Daoy (cell line): ENCODE measurements around the gene PIK3R3. TPM values are rescaled to one million over a fixed set of nuclear protein-coding genes. Genes with fewer than 3 reads are reported as not detected.

Experiments used
- DNase-seq: peaks from one replicate; pipeline ENCODE4 v3.0.0-alpha.2; 2015; ENCODE audit warnings: low read depth
- total RNA-seq: library from RNA; depleted of rRNA; stranded (reverse); fragments of >200 nt; shearing (Covaris generic); gene quantifications from 2 replicates; pipeline ENCODE4 v1.2.3, GENCODE V29; 2014

PIK3R3 gene
- total RNA-seq, 1 experiment from 2014 or later: 17.7 TPM

DNA sequence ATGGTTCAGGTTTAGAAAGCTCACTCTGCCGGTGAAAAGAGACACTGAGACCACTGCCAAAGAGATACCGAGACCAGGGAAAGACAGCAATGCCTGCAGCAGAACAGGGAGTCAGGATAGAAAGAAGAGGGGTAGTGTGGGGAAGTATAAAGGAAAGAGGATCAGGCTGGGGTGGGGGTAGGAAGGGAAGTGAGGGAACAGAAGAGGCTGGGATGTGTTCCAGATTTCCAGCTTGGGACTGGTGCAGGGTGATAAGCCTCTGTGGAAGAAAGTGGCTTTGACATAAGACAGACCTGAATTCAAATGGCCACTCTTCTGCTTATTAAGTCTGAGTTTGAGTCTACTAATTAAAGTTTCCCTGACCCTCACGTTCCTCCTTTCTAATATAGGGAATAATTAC is 105.9 kb downstream of the PIK3R3 start:
- DNase-seq: no peak

DNA sequence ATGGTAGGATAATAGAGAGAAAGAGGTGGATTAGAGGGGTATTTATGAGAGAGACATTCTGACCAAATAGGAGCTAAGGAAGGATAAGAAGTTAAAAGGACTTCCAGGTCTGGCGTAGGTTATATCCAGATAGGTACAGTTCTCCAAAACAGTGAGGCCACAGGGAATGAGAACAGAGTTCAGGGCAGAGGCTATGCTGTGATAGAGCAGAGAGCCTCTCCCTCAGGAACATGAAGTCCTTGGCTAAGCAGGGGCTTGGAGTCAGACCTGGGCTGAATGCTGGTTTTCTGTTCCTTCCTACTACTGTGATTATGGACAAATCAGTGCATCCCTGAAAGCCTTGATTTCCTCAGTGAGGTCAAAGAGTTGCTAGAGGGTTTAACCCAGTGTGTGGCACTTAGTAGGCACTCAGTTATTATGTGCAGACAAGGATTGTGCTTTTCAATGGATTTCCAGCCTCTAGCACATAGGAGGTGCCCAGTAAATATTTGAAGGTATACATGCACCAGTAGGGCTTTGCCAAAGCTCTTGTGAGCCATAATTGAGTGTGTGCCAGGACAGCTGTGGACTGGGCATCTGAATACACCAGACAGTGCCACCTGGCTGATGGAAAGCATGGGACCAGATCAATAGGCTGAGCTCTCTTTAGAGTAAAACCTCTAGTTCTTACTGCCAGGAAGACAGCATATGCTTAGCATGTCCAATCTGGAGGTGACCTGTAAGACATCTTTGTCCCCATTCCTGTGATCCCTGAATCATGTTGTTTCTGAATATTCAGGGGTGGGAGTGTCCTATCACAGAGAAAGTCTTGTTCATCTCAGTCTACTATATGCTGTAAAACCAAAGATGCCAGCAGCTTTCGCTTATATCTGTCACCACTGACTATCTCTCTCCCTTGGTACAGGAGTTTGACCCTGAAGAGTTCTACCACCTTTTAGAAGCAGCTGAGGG is 111.1 kb downstream of the PIK3R3 start:
- no peak for DNase-seq

DNA sequence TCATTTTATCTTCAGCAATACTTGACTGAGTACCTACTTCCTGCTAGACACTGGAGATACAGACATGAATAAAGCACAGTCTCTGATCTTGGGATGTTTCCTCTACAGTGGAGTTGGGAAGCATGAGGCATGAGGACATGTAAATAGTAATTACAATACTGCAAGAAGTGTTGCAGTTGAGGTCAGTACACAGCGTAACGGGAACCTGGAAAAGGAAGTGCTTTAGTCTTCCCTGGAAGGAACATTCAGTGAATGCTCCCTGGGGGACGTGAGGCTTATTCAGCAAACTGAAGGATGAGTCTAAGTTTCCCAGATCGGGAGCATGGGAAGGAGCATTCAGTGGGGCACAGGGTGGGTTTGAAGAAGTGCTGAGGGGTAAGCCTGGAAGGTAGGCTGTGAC is 112.4 kb downstream of the PIK3R3 start:
- DNase-seq: no peak

DNA sequence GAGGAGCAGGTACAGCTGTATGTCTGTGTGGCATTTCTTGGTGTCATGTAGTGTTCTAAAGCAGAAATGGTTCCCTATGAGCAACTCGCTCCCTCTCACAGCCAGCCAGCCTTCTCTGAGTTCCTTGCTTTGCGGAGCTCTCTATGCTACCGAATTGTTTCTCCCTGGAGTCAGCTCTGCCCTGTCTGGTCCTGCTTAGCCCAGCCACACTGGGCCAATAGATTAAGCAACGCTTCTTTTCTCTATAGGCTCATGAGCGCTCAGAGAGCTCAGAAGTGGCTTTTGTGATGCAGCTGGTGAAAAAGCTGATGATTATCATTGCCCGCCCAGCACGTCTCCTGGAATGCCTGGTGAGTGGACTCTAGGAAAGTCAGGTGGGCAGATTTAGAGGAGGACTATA is 113.1 kb downstream of the PIK3R3 start:
- DNase-seq: no peak

DNA sequence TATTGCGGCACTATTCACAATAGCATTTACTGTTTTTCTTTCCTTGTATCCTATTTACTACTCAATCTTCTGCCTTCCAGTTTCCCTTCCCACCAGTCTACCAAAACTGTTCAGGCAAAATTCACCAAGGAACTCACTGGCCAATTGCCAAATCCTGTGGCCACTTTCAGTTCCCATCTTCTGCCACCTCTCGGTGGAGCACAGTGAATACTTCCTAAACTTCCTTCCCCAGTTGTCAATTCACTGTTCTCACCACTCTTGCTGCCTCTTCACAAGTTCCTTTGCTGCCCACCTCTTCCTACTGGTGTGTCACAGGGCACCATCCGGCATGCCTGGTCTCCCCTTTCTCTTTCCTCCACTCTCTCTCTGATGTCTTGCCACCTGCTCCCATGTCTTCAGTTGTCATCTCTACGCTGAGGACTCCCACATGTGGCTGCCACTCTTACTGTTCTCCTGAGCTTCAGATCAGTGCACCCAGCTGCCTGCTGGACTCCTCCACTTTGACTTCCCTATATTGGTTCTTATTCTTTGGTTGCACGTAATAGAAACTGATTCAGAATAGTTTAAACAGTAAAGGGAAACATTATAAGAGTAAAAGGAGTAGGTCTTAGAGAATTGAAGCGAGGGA is 114.4 kb downstream of the PIK3R3 start:
- no peak for DNase-seq

DNA sequence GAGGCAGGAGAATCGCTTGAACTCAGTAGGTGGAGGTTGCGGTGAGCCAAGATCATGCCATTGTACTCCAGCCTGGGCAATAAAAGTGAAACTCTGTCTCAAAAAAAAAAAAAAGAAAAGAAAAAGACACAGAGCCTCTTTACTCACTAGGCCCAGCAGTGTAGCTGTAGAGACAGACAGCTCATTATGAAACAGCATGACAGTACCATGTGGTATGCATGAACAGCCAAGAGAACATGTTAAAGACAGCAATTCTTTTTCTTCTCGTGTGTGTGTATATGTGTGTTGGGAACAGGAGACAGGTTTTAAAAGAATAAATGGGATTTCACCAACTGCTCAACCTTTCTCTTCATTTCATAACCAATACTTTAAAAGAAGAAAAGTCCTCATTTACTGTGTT is 118.8 kb downstream of the PIK3R3 start:
- DNase-seq: no peak

DNA sequence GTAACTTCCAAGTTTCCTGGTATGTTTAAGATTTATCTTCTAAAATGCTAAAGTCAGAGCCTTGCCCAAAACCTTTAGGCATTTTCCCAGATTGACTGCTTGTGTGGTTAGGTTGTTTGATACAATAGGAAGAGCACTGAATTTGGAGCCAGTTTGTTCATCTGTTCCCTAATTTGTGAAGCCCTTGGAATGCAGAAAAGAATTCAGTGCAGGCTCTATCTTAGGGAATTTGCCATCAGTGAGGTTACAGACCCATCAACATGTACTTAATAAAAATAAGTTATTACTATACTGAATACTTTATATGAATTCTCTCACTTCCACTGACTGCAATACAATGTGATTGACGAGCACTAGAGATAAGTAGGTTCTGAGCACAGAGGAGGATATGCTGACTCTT is 120.2 kb downstream of the PIK3R3 start:
- DNase-seq: no peak

DNA sequence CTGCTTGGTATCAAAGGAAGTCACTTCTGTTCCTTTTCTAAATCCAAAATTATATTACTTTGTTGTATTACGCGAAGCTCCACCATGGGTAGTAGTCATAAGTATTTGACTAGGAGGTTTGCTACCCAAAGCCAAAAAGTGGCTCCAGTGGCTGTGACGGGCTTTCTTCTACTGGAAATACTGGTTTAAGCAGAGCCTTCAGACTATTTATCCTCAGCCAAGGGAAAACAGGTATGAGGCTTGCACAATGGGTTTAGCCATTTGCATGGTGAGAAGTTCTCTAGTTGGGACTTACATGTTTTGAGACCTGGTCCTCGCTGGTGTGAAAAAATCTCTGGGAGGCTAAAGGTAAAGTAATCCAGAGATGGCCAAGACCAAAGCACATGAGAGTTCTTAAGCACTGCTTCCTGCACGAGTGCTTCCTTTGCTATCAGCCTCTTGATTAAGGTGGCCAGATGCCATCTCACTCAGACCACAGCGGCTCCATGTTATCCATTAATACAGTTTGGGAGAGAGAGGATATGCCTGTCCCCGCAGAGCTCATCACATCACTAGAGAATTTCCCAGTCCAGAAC is 121.2 kb downstream of the PIK3R3 start:
- DNase-seq: no peak

DNA sequence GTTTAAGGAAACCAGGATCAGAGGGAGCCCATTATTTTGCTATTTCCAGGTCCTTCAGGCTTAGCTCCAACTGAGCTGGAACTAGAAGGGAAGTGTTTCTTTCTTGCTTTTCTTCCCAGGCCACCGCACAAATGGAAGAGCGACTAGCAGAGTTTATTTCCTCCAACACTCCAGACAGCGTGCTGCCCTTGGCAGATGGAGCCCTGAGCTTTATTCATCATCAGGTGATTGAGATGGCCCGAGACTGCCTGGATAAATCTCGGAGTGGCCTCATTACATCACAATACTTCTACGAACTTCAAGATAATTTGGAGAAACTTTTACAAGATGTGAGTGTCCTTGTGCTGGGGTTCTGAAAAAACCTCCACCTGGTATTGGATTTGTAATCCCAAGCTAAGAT is 121.8 kb downstream of the PIK3R3 start:
- no peak for DNase-seq

DNA sequence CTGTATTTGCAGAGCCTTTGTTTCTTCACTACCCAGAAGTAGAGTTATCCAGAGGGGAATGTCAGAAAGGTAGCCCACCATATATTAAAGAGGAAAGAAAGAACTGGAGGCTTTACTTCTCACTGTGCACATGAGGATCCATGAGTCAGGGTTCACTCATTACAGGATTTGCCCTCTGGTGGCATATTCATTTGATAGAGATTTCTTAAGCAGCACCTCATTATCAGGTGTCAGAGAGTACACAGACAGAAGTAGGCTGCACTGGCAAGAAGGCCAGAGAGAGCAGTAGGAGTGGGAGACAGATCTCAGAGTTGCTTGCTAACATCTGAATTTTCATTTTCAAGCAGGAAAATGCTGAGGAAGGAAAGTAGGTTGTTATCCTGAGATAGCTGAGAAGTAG is 123.8 kb downstream of the PIK3R3 start:
- DNase-seq: no peak

DNA sequence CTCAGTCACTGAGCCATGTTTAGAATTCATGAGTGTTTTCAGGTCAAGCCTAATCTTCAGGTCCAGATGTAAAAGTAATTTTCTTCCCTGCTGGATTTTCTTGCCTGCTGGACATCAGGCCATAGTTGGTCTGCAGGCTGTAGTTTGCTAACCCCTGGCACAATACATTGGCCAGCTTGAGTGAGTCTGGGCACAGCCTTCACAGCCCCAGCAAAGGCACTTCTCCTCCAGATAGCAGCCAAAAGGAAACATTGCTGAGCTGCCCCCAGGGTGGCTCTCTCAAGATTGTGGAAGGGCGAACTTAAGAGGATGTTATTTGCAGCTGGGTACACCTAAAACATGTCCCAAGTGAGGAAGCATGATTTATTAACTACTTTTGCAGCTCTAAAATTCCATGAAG is 126.8 kb downstream of the PIK3R3 start:
- DNase-seq: no peak

DNA sequence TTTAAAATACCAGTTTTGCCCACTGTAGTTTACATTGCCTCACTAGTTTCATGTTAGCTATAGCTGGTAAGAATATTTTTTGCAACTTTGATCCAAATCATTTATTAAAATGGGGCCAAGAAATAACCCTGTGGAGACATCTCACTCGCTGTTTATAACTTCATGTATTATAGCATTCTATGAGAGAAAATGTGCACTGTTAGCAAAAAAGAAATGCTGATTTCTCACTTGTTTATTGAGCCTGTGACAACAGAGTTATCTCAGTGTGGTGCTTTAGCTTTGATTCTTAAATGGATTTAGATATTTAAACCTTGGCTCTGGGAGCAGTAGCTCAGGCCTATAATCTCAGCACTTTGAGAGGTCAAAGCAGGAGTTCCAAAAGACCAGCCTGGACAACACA is 127.9 kb downstream of the PIK3R3 start:
- DNase-seq: no peak

DNA sequence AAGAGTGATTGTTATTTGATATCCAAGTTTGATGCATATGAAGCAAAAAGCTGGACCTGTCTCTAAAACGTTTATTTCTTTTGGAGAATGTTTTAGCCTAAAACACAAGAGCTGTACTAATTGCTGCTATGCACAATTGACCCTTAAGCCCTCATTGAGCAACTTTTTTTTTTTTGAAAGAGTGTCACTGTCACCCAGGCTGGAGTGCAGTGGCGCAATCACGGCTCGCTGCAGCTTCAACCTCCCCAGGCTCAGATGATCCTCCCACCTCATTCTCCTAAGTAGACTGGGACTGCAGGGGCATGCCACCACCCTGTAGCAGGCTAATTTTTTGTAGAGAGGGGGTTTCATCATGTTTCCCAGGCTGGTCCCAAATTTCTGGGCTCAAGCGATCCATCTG is 129.1 kb downstream of the PIK3R3 start:
- no peak for DNase-seq

DNA sequence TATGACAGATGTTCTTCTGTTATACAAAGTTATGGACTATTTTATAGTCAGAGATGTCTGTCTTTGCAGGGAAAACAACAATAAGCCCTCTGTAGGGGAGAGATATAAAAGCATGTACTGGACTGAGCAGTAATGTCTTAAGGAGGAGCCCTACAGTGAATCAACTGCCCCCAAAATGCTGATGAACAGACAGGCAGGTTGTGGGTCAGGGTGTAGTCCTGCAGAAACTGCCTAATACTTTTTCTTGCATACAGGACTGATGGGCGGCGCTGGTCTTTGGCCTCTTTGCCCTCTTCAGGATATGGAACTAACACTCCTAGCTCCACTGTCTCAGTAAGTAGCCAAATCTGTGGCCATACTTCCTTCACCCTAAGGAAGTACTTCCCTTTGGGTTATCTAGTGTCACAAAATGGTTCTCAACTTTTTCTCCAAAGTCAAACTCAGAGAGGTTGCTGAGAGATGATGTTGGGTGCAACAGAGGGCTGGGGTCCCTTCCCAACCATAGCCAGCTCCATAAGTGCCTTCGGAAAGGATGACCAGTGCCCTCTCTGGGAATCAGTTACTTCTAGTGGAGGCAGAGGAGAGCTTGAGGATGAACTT is 129.8 kb downstream of the PIK3R3 start:
- no peak for DNase-seq

DNA sequence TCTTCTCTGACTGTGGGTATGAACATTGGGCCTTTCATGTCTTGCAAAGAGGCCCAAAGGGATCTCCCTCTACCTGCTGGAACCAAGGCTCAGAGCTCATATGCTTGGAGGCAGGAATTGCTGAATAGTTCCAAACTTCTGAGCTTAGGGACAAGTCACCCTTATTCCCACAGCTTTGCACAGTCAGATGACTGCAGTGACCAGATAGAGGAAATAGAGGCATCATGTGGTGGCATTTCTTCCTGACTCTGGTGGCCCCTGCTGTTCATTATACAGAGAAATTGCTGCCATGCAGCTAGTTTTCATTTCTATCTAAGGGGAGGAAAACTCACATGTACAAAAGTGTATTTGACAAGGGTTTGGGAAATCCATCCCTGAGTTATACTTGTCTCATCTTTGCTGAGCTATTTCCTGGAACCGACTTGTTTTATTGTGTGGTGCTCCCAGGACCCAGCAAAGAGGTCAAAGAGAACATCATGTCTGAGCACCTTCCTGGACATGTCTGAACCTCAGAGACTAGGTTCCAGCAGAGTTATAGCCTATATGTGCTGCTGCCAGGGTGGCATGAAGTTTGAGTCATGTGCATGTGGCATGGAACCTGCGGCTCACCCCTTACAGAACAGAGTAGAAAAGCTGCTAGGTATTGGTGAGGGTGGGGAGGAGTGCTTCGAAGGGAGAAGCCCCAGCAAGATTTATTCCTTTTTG is 131.2 kb downstream of the PIK3R3 start:
- DNase-seq: no peak

DNA sequence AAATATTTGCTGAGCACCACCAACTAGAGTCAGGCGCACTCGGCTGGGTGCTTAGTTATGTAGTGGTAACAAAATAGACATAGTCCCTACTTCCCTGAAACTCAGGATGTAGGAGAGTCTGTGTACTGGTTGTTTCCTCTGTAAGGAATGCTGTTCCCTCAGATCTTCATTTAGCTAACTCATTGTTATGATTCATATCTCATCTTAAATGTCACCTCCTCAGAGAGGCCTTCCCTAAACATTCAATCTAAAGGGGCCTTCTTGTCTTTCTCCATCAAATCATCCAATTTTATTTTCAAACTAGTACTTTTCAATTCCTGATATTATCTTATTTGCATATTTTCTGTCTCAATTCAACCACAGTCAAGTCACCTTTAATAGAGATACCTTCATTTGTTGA is 132.9 kb downstream of the PIK3R3 start:
- DNase-seq: no peak

DNA sequence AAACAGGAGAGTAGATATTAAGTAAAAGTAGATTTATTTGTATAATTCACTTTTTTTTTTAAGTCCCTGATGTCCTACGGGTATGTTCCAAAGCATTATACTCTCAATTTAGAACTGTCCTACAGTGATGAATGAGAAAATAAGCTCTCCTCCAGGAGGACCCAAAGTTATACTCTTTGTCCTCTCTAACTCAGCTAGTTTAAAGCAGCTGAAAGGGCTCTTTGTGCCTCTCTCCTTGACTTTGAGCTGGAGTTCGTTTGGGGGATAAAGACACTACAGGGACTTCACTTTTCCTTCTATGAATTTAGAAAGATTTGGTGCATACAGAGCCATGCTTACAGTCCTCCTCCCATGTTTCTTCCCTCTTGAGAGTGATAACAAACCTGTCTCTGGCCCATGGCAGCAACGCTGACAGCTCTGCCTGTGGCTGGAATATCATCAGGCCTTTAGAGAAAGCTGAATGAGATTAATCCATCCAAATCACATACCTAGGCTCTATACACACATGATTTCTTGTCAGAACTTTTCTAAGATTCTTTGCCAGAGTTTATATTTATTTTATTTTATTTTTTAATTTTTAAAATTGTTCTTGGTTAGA is 134.3 kb downstream of the PIK3R3 start:
- DNase-seq: no peak

DNA sequence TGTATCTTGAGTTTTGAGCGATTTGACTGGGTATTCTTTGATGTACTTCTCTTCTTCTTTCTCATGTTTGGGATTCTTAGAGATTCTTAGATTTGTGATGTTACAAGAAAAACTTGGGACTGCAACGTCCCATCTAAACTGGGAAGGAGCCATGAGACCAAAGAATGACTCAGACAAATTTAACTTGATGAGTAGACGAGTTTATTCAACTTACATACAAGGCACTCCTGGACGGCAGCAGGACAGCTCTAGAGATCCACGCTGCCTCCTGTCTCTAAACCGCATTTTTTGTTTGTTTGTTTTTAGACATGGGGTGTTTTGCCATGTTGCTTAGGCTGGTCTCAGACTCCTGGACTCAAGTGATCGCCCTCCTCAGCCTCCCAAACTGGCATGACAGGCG is 137.1 kb downstream of the PIK3R3 start:
- DNase-seq: no peak

DNA sequence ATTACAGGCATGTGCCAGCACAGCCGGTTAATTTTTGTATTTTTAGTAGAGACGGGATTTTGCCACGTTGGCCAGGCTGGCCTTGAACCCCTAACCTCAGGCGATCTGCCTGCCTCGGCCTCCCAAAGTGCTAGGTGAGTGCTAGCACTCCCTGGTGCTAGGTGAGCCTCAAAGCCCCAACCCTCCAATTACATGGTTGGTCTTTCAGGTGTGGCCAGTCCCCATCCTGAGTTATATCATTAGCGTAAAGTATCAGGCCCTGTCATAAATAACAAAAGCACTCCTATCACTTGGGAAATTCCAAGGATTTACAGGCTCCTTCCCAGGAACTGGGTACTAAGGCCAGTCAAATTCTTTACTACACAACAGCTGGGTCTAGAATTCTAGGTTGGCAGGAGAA is 138.0 kb downstream of the PIK3R3 start:
- DNase-seq: no peak
